Stomach (tissue), 4 donors: Measurements from ENCODE around the gene KIR2DL4.
"Not testable (repeated sequence)": the region's sequence is repeated elsewhere in the genome, so short reads cannot be mapped to it uniquely, and the experiment has no call there.

Source experiments
- EP300 ChIP-seq: sonication (generic); formaldehyde crosslinking; IDR thresholded peaks from one replicate; pipeline ENCODE4 v1.6.1; 2017; ENCODE audit warnings: antibody characterized with exemption
- TF ChIP-seq, protein P1 (sequence below), 7 experiments: fragments of 450-650 bp in 4 of 7; fragments of 200-600 bp in 3 of 7; sonication (generic) in 3 of 7; IDR thresholded peaks; one replicate each; pipeline ENCODE4 v1.5.1; 2016 to 2019; ENCODE audit warnings: antibody characterized with exemption in 7 of 7, control low read depth in 2 of 7, mild to moderate bottlenecking in 1 of 7

- TF ChIP-seq, protein P1, sequence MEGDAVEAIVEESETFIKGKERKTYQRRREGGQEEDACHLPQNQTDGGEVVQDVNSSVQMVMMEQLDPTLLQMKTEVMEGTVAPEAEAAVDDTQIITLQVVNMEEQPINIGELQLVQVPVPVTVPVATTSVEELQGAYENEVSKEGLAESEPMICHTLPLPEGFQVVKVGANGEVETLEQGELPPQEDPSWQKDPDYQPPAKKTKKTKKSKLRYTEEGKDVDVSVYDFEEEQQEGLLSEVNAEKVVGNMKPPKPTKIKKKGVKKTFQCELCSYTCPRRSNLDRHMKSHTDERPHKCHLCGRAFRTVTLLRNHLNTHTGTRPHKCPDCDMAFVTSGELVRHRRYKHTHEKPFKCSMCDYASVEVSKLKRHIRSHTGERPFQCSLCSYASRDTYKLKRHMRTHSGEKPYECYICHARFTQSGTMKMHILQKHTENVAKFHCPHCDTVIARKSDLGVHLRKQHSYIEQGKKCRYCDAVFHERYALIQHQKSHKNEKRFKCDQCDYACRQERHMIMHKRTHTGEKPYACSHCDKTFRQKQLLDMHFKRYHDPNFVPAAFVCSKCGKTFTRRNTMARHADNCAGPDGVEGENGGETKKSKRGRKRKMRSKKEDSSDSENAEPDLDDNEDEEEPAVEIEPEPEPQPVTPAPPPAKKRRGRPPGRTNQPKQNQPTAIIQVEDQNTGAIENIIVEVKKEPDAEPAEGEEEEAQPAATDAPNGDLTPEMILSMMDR (IDR thresholded peaks at IDR 0.05) = not testable (repeated sequence)
- not testable (repeated sequence) for TF ChIP-seq EP300
These were observed 44.8 kb upstream of the KIR2DL4 start for GRCh38 chr19:54758577-54758976.
